ELR (cell line): ENCODE measurements around the gene FIGNL2.

Source experiments
- DNase-seq: peaks from one replicate; pipeline ENCODE4 v3.0.0-alpha.2; 2015; ENCODE audit warnings: low read depth

FIGNL2 gene

DNA sequence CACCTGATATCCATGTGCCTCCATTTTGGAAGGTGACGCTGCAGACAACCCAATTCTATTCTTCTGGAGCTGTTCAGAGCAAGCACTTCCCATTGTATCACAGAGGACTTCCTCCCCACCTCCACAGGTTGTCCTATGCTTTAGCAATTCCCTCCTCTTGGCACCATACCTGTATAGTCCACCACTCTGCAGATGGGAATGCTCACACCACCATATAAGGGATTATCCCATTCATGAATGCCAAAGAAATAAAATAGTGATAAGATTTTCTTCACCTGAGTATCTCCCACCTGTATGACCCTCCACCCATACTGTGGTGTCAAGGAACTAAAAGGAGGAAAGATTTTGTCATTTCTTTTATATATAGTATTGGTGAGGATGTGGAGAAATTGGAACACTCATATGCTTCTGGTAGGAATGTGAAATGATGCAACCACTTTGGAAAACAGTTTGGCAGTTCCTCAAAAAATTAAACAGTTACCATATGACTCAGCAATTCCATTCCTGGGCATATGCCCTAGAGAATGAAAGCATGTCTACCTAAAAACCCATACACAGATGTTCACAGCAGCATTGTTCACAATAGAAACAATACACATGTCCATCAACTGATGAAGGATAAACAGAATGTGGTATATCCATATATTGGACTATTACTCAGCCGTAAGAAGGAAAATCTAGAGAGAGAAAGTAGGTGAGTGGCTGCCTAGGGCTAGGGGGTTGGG is 75.2 kb downstream of the FIGNL2 start:
- peak; percentile 78 for DNase-seq

GRCh38 chr12:51771008-51771407 is 77.5 kb downstream of the FIGNL2 start:
- no peak for DNase-seq
